K562 (cell line): ENCODE results near the gene AHI1. TPM values are rescaled to one million over a fixed set of nuclear protein-coding genes. Genes with fewer than 3 reads are reported as not detected.

Experiments
- ARID1B ChIP-seq: fragments of 450-650 bp; IDR thresholded peaks from 2 replicates; pipeline ENCODE4 v1.6.1; 2016; ENCODE audit warnings: antibody characterized with exemption, mild to moderate bottlenecking, inconsistent platforms
- GATAD2B ChIP-seq: fragments of 450-650 bp; IDR thresholded peaks from 2 replicates; pipeline ENCODE4 v1.6.1; 2017; ENCODE audit warnings: mild to moderate bottlenecking, borderline replicate concordance
- HMG20A ChIP-seq: fragments of 450-650 bp; formaldehyde crosslinking; conservative IDR thresholded peaks from 2 replicates; pipeline ENCODE4 v1.4.0; 2020; ENCODE audit warnings: mild to moderate bottlenecking, mixed read lengths
- RUNX1 ChIP-seq: sonication (generic); IDR thresholded peaks from 2 replicates; pipeline ENCODE4 v1.6.1; 2016; ENCODE audit warnings: antibody characterized with exemption, low read depth
- SIN3A ChIP-seq, 2 experiments: fragments of 150-350 bp in 1 of 2; IDR thresholded peaks; 2 replicates each; pipeline ENCODE4 v1.6.1; 2011 to 2016; ENCODE audit warnings: borderline replicate concordance in 2 of 2, low read depth in 2 of 2, low read length in 2 of 2, mild to moderate bottlenecking in 2 of 2, moderate library complexity in 2 of 2; ENCODE audit not compliant: control insufficient read depth in 1 of 2
- TAL1 ChIP-seq: fragments of 450-650 bp; IDR thresholded peaks from 2 replicates; pipeline ENCODE4 v1.6.1; 2016; ENCODE audit warnings: mild to moderate bottlenecking
- ZNF431 ChIP-seq: sonication (generic); formaldehyde crosslinking; IDR thresholded peaks from 2 replicates; pipeline ENCODE4 v1.8.0; 2022; ENCODE audit warnings: mild to moderate bottlenecking, missing genetic modification reagents
- polyA plus RNA-seq, 8 experiments: library from polyadenylated mRNA; depleted of rRNA in 4 of 8; stranded (reverse) in 5 of 8; unstranded in 3 of 8; fragments of >200 nt; fragmentation: Nextera tagmentation in 2 of 8; fragmentation: Illumina TruSeq in 1 of 8; extraction: Ambion mirVana in 2 of 8; extraction: Trizol in 1 of 8; gene quantifications; 2 replicates each; pipeline versions ENCODE4 v1.2.1 to v1.2.3, GENCODE V29; 2011 to 2014; ENCODE audit warnings: inconsistent platforms in 1 of 8, missing spikeins in 1 of 8
- total RNA-seq, 7 experiments: library from RNA; depleted of rRNA in 6 of 7; stranded (reverse); fragments of >200 nt in 6 of 7; fragmentation: Illumina TruSeq in 2 of 7; extraction: Trizol in 2 of 7; gene quantifications; 2 replicates each; pipeline versions ENCODE4 v1.2.1 to v1.2.3, GENCODE V29; 2011 to 2021; ENCODE audit warnings: low replicate concordance in 1 of 7
- TF ChIP-seq, protein P1 (sequence below): fragments of 200-800 bp; sonication (Bioruptor generic); IDR thresholded peaks from 2 replicates; pipeline ENCODE4 v1.6.1; 2016; ENCODE audit warnings: missing genetic modification characterization, missing compliant biosample characterization
- TF ChIP-seq, protein P2 (sequence below): fragments of 250-450 bp; sonication (Bioruptor Pico); IDR thresholded peaks from 2 replicates; pipeline ENCODE4 v1.4.0; 2020
- TF ChIP-seq, protein P3 (sequence below): sonication (generic); formaldehyde crosslinking; IDR thresholded peaks from 2 replicates; pipeline ENCODE4 v1.8.1; 2023; ENCODE audit warnings: mild to moderate bottlenecking, missing genetic modification reagents
- TF ChIP-seq, protein P4 (sequence below): fragments of 250-450 bp; sonication (Bioruptor Pico); IDR thresholded peaks from 2 replicates; pipeline ENCODE4 v1.4.0; 2020; ENCODE audit warnings: mild to moderate bottlenecking
- TF ChIP-seq, protein P5 (sequence below): fragments of 250-450 bp; sonication (Bioruptor Pico); IDR thresholded peaks from 2 replicates; pipeline ENCODE4 v1.5.0; 2020; ENCODE audit warnings: mild to moderate bottlenecking, borderline replicate concordance
- TF ChIP-seq, protein P6 (sequence below): fragments of 250-450 bp; sonication (Bioruptor Pico); IDR thresholded peaks from 2 replicates; pipeline ENCODE4 v1.8.0; 2022; ENCODE audit warnings: moderate library complexity, mild to moderate bottlenecking, inconsistent platforms

The AHI1 gene
- total and polyA plus RNA-seq, 9 of the 15 experiments (the other 6 are each of a cell fraction or from before 2014, with no cell fraction given), result 24.7 to 54.9 (median 32.2) TPM

DNA sequence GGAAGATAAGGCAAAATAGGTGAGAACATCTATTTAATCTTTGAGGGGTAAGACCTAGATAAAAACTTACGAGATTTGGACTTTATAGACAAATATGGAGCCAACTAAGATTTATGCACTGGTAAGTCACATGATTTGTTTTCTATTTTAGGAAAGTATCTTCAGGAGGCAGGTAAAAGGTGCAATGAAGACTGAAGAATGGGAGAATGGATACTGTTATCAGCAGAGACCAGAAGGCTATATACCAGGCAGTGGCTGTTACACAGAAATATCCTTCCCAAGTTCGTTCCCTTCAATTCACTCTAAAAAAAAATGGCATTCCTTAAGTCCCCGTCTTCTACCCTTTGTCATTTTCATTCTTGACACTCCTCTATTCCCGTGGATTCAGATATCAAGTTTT lies 192.7 kb downstream of the AHI1 start (continued):
- TF ChIP-seq, protein P1, sequence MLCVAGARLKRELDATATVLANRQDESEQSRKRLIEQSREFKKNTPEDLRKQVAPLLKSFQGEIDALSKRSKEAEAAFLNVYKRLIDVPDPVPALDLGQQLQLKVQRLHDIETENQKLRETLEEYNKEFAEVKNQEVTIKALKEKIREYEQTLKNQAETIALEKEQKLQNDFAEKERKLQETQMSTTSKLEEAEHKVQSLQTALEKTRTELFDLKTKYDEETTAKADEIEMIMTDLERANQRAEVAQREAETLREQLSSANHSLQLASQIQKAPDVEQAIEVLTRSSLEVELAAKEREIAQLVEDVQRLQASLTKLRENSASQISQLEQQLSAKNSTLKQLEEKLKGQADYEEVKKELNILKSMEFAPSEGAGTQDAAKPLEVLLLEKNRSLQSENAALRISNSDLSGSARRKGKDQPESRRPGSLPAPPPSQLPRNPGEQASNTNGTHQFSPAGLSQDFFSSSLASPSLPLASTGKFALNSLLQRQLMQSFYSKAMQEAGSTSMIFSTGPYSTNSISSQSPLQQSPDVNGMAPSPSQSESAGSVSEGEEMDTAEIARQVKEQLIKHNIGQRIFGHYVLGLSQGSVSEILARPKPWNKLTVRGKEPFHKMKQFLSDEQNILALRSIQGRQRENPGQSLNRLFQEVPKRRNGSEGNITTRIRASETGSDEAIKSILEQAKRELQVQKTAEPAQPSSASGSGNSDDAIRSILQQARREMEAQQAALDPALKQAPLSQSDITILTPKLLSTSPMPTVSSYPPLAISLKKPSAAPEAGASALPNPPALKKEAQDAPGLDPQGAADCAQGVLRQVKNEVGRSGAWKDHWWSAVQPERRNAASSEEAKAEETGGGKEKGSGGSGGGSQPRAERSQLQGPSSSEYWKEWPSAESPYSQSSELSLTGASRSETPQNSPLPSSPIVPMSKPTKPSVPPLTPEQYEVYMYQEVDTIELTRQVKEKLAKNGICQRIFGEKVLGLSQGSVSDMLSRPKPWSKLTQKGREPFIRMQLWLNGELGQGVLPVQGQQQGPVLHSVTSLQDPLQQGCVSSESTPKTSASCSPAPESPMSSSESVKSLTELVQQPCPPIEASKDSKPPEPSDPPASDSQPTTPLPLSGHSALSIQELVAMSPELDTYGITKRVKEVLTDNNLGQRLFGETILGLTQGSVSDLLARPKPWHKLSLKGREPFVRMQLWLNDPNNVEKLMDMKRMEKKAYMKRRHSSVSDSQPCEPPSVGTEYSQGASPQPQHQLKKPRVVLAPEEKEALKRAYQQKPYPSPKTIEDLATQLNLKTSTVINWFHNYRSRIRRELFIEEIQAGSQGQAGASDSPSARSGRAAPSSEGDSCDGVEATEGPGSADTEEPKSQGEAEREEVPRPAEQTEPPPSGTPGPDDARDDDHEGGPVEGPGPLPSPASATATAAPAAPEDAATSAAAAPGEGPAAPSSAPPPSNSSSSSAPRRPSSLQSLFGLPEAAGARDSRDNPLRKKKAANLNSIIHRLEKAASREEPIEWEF (CRISPR knock-in tag), result no peak
- TF ChIP-seq, protein P2, sequence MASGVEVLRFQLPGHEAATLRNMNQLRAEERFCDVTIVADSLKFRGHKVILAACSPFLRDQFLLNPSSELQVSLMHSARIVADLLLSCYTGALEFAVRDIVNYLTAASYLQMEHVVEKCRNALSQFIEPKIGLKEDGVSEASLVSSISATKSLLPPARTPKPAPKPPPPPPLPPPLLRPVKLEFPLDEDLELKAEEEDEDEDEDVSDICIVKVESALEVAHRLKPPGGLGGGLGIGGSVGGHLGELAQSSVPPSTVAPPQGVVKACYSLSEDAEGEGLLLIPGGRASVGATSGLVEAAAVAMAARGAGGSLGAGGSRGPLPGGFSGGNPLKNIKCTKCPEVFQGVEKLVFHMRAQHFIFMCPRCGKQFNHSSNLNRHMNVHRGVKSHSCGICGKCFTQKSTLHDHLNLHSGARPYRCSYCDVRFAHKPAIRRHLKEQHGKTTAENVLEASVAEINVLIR (CRISPR knock-in tag), result no peak
- TF ChIP-seq SIN3A (IDR thresholded peaks at IDR 0.05; ENCODE audit: borderline replicate concordance in 2 of 2, control insufficient read depth in 1 of 2, low read depth in 2 of 2, low read length in 2 of 2), result no peak
- TF ChIP-seq, protein P3, sequence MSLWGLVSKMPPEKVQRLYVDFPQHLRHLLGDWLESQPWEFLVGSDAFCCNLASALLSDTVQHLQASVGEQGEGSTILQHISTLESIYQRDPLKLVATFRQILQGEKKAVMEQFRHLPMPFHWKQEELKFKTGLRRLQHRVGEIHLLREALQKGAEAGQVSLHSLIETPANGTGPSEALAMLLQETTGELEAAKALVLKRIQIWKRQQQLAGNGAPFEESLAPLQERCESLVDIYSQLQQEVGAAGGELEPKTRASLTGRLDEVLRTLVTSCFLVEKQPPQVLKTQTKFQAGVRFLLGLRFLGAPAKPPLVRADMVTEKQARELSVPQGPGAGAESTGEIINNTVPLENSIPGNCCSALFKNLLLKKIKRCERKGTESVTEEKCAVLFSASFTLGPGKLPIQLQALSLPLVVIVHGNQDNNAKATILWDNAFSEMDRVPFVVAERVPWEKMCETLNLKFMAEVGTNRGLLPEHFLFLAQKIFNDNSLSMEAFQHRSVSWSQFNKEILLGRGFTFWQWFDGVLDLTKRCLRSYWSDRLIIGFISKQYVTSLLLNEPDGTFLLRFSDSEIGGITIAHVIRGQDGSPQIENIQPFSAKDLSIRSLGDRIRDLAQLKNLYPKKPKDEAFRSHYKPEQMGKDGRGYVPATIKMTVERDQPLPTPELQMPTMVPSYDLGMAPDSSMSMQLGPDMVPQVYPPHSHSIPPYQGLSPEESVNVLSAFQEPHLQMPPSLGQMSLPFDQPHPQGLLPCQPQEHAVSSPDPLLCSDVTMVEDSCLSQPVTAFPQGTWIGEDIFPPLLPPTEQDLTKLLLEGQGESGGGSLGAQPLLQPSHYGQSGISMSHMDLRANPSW (CRISPR knock-in tag), result no peak
- TF ChIP-seq TAL1, result peak; percentile 83
- TF ChIP-seq, protein P4, sequence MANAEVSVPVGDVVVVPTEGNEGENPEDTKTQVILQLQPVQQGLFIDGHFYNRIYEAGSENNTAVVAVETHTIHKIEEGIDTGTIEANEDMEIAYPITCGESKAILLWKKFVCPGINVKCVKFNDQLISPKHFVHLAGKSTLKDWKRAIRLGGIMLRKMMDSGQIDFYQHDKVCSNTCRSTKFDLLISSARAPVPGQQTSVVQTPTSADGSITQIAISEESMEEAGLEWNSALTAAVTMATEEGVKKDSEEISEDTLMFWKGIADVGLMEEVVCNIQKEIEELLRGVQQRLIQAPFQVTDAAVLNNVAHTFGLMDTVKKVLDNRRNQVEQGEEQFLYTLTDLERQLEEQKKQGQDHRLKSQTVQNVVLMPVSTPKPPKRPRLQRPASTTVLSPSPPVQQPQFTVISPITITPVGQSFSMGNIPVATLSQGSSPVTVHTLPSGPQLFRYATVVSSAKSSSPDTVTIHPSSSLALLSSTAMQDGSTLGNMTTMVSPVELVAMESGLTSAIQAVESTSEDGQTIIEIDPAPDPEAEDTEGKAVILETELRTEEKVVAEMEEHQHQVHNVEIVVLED, result no peak
- TF ChIP-seq, protein P5, sequence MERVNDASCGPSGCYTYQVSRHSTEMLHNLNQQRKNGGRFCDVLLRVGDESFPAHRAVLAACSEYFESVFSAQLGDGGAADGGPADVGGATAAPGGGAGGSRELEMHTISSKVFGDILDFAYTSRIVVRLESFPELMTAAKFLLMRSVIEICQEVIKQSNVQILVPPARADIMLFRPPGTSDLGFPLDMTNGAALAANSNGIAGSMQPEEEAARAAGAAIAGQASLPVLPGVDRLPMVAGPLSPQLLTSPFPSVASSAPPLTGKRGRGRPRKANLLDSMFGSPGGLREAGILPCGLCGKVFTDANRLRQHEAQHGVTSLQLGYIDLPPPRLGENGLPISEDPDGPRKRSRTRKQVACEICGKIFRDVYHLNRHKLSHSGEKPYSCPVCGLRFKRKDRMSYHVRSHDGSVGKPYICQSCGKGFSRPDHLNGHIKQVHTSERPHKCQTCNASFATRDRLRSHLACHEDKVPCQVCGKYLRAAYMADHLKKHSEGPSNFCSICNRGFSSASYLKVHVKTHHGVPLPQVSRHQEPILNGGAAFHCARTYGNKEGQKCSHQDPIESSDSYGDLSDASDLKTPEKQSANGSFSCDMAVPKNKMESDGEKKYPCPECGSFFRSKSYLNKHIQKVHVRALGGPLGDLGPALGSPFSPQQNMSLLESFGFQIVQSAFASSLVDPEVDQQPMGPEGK (CRISPR knock-in tag), result no peak
- TF ChIP-seq, protein P6, sequence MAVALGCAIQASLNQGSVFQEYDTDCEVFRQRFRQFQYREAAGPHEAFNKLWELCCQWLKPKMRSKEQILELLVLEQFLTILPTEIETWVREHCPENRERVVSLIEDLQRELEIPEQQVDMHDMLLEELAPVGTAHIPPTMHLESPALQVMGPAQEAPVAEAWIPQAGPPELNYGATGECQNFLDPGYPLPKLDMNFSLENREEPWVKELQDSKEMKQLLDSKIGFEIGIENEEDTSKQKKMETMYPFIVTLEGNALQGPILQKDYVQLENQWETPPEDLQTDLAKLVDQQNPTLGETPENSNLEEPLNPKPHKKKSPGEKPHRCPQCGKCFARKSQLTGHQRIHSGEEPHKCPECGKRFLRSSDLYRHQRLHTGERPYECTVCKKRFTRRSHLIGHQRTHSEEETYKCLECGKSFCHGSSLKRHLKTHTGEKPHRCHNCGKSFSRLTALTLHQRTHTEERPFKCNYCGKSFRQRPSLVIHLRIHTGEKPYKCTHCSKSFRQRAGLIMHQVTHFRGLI (CRISPR knock-in tag), result no peak
- TF ChIP-seq ARID1B, result peak; percentile 88
- TF ChIP-seq RUNX1, result no peak
- TF ChIP-seq GATAD2B, result 0 out of 2 replicates have a peak, but pooled peaks have one; percentile 48
- no peak for TF ChIP-seq ZNF431 (CRISPR knock-in tag)
- no peak for TF ChIP-seq HMG20A (CRISPR knock-in tag)
